ENCODE data around the gene EEA1.
"Not testable (repeated sequence)": the region's sequence is repeated elsewhere in the genome, so short reads cannot be mapped to it uniquely, and the experiment has no call there.

Gene EEA1

GRCh38 chr12:92802906-92803305, 126.2 kb downstream of the EEA1 start:
- no peak for DNase-seq (ENCODE audit: low spot score)

- DNase-seq (ENCODE audit: low spot score), result no peak
These were observed 132.4 kb downstream of the EEA1 start for GRCh38 chr12:92796650-92797049.

GRCh38 chr12:92794814-92795213, 134.3 kb downstream of the EEA1 start:
- DNase-seq (ENCODE audit: low spot score), result no peak

- not testable (repeated sequence) for DNase-seq (ENCODE audit: low spot score)
These were observed 134.7 kb downstream of the EEA1 start for GRCh38 chr12:92794356-92794755.

GRCh38 chr12:92786045-92786444, 143.1 kb downstream of the EEA1 start:
- no peak for DNase-seq (ENCODE audit: low spot score)

GRCh38 chr12:92785563-92785950, 143.5 kb downstream of the EEA1 start:
- no peak for DNase-seq (ENCODE audit: low spot score)

- peak; percentile 85 for DNase-seq (ENCODE audit: low spot score)
These were observed 144.1 kb downstream of the EEA1 start for GRCh38 chr12:92784797-92785562.

- no peak for DNase-seq (ENCODE audit: low spot score)
These were observed 144.7 kb downstream of the EEA1 start for GRCh38 chr12:92784356-92784755.

- DNase-seq (ENCODE audit: low spot score), result no peak
These were observed 149.2 kb downstream of the EEA1 start for GRCh38 chr12:92779902-92780301.

- DNase-seq (ENCODE audit: low spot score), result no peak
These were observed 150.6 kb downstream of the EEA1 start for GRCh38 chr12:92778525-92778924.

GRCh38 chr12:92775416-92775815, 153.7 kb downstream of the EEA1 start:
- DNase-seq (ENCODE audit: low spot score), result no peak

- no peak for DNase-seq (ENCODE audit: low spot score)
These were observed 158.1 kb downstream of the EEA1 start for GRCh38 chr12:92771001-92771400.

GRCh38 chr12:92769124-92769901, 159.8 kb downstream of the EEA1 start:
- DNase-seq (ENCODE audit: low spot score), result no peak

- DNase-seq (ENCODE audit: low spot score), result no peak
These were observed 163.2 kb downstream of the EEA1 start for GRCh38 chr12:92765871-92766270.

- no peak for DNase-seq (ENCODE audit: low spot score)
These were observed 164.3 kb downstream of the EEA1 start for GRCh38 chr12:92764831-92765230.

- DNase-seq (ENCODE audit: low spot score), result no peak
These were observed 166.3 kb downstream of the EEA1 start for GRCh38 chr12:92762773-92763172.

- peak; percentile 62 for DNase-seq (ENCODE audit: low spot score)
These were observed 169.3 kb downstream of the EEA1 start for GRCh38 chr12:92759634-92760268.

- DNase-seq (ENCODE audit: low spot score), result no peak
These were observed 171.4 kb downstream of the EEA1 start for GRCh38 chr12:92757597-92758121.

GRCh38 chr12:92756898-92757596, 172.0 kb downstream of the EEA1 start:
- DNase-seq (ENCODE audit: low spot score), result no peak

- no peak for DNase-seq (ENCODE audit: low spot score)
These were observed 174.9 kb downstream of the EEA1 start for GRCh38 chr12:92753976-92754885.

- not testable (repeated sequence) for DNase-seq (ENCODE audit: low spot score)
These were observed 179.4 kb downstream of the EEA1 start for GRCh38 chr12:92749691-92750090.

Data from LoVo (cell line).